Activated CD8-positive, alpha-beta T cell treated with anti-CD3 and anti-CD28 coated beads, Interleukin-2, amount 10 ng/mL, durations not matched to agents 7 days and 5 days (primary cell): ENCODE measurements around the gene CSKMT. TPM values are rescaled to one million over a fixed set of nuclear protein-coding genes. Genes with fewer than 3 reads are reported as not detected.
"Not testable (repeated sequence)": the region's sequence is repeated elsewhere in the genome, so short reads cannot be mapped to it uniquely, and the experiment has no call there.

ENCODE experiments used
- ATAC-seq: fragments of 150-1000 bp; cut with Tn5 transposase; one replicate; pipeline ENCODE4 v1.10.0; 2021; ENCODE audit warnings: moderate library complexity
- CTCF ChIA-PET: fragments of 350-600 bp; sonication (Branson Sonifier 250); formaldehyde crosslinking; loops from one replicate; lab custom pipeline; 2021; ENCODE audit warnings: antibody characterized with exemption; lab: Charles Lee
- POLR2A ChIA-PET: fragments of 350-600 bp; sonication (Branson Sonifier 250); formaldehyde crosslinking; loops from one replicate; lab custom pipeline; 2021; ENCODE audit warnings: antibody characterized with exemption; lab: Charles Lee
- DNase-seq: peaks from one replicate; pipeline ENCODE4 v3.0.0-alpha.2; 2020
- H3K27ac Mint-ChIP-seq: one replicate; pipeline ENCODE4 v1.8.0; 2021; ENCODE audit warnings: mild to moderate bottlenecking, mixed read lengths
- H3K27me3 Mint-ChIP-seq: one replicate; pipeline ENCODE4 v1.8.0; 2021; ENCODE audit warnings: low read depth, mixed read lengths
- H3K36me3 Mint-ChIP-seq: one replicate; pipeline ENCODE4 v1.8.0; 2021; ENCODE audit warnings: low read depth, mixed read lengths
- H3K4me1 Mint-ChIP-seq: one replicate; pipeline ENCODE4 v1.8.0; 2021; ENCODE audit warnings: low read depth, mixed read lengths
- H3K4me3 Mint-ChIP-seq: one replicate; pipeline ENCODE4 v1.8.0; 2021; ENCODE audit warnings: mild to moderate bottlenecking, mixed read lengths
- H3K9me3 Mint-ChIP-seq: one replicate; pipeline ENCODE4 v1.8.0; 2022; ENCODE audit warnings: mixed read lengths; ENCODE audit not compliant: insufficient read depth
- total RNA-seq, 2 experiments: library from RNA; stranded (reverse); gene quantifications; one replicate each; pipeline ENCODE4 v1.2.3, GENCODE V29; 2021

The CSKMT gene, protein sequence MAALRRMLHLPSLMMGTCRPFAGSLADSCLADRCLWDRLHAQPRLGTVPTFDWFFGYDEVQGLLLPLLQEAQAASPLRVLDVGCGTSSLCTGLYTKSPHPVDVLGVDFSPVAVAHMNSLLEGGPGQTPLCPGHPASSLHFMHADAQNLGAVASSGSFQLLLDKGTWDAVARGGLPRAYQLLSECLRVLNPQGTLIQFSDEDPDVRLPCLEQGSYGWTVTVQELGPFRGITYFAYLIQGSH
- 10 to 100 TPM; 21.9 to 22.8 TPM for total RNA-seq

DNA sequence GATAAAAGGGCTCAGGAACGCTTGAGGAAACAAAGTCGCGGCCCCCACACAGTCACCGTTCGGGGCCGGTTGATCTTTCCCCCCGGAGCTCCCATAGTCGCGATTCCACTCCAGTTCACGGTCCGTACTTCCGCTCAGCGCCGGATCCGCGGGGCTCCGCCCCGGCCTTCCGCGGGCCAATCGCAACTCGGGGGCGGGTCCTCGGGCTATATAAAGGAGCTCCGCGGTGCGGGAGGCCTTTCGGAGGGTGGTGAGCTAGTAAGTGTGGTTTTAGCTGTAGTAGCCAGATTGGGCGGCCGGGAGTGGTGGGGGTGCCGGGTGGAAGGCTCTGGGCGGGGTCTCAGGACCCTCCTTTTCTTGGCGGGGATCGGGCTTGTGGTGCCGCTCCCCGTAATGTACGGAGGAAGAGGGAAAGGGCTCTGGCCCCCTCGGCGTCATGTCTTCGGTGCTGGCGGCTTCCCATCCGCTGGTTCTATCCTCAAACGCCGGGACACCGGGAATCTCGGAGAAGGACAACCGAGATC lies at the start of gene CSKMT, which contains the start of gene C11orf98:
CSKMT (plus strand) TSS at position 238 of the 524 bp plus-strand sequence. CDS start 568 bp downstream, outside the sequence.
C11orf98 (minus strand) TSS at position 136 of the 524 bp plus-strand sequence; CDS start at position 95, 41 bp downstream.
- Mint-ChIP-seq H3K9me3 (no peaks in the 10 kb centered on the region), H3K36me3 (peaks cover 59% of the 10 kb centered on the region), H3K27me3 (no peaks in the 10 kb centered on the region), H3K27ac (peak within 1 kb of the TSS; percentile 93), H3K4me3 (peak within 1 kb of the TSS; percentile 98), H3K4me1 (peaks cover 38% of the 10 kb centered on the region)
- ATAC-seq, result peak; percentile 93
- peak; percentile 97 for DNase-seq
- ChIA-PET POLR2A (interaction anchor here (0.5 to 6.1 kb wide), 53 partner anchors 9 to 1751 kb away, joined by 3 to 76 read pairs (median 6); partner anchors contain the start of genes B3GAT3, BSCL2, EEF1G and GANAB), CTCF (interaction anchor here (0.8 to 3.4 kb wide), 31 partner anchors 10 to 272 kb away, joined by 3 to 23 read pairs (median 4); partner anchors contain the start of genes EML3, HNRNPUL2, INTS5 and POLR2G)

- H3K36me3 Mint-ChIP-seq, result peaks cover 24% of the 10 kb centered on the region
- POLR2A ChIA-PET, result interaction anchor here (0.8 to 1.5 kb wide), 3 partner anchors 24 to 50 kb away, joined by 3 to 6 read pairs (median 5); partner anchors contain the start of genes C11orf98, CSKMT and TUT1
- ATAC-seq, result no peak
- H3K27ac Mint-ChIP-seq, result no peak overlapping the region
- H3K4me3 Mint-ChIP-seq, result no peak overlapping the region
- no peaks in the 10 kb centered on the region for H3K9me3 Mint-ChIP-seq
- CTCF ChIA-PET, result no interaction called here
- H3K4me1 Mint-ChIP-seq, result peaks cover 43% of the 10 kb centered on the region
- no peaks in the 10 kb centered on the region for H3K27me3 Mint-ChIP-seq
- no peak for DNase-seq
Measured at GRCh38 chr11:62615521-62615920, 49.6 kb upstream of the CSKMT start.

GRCh38 chr11:62616957-62617356 lies 48.2 kb upstream of the CSKMT start:
- not testable (repeated sequence) for H3K27ac Mint-ChIP-seq, H3K27me3 Mint-ChIP-seq, H3K9me3 Mint-ChIP-seq, ATAC-seq, DNase-seq, H3K4me3 Mint-ChIP-seq
- Mint-ChIP-seq H3K4me1 (peaks cover 43% of the 10 kb centered on the region), H3K36me3 (peaks cover 30% of the 10 kb centered on the region)
- ChIA-PET CTCF (interaction anchor here (0.9 kb wide), 1 partner anchor 25 kb away, joined by 3 read pairs; the partner anchor contains the start of gene TUT1), POLR2A (interaction anchor here (0.9 to 1.1 kb wide), 2 partner anchors 25 to 89 kb away, joined by 3 read pairs; no protein-coding TSS in a partner anchor)

GRCh38 chr11:62621027-62621566 lies 44.0 kb upstream of the CSKMT start:
- Mint-ChIP-seq H3K4me3 (peak overlapping the region; percentile 86), H3K27me3 (no peaks in the 10 kb centered on the region), H3K36me3 (peaks cover 43% of the 10 kb centered on the region), H3K9me3 (no peaks in the 10 kb centered on the region), H3K27ac (peak overlapping the region; percentile 97), H3K4me1 (peaks cover 34% of the 10 kb centered on the region)
- ATAC-seq, result no peak
- ChIA-PET CTCF (interaction anchor here (0.7 to 3.4 kb wide), 13 partner anchors 10 to 240 kb away, joined by 3 to 18 read pairs (median 4); partner anchors contain the start of genes C11orf98, CSKMT, EML3 and MTA2), POLR2A (interaction anchor here (0.8 to 3.6 kb wide), 19 partner anchors 9 to 235 kb away, joined by 3 to 29 read pairs (median 6); partner anchors contain the start of genes C11orf98, CSKMT, EEF1G and EML3)
- no peak for DNase-seq

GRCh38 chr11:62621567-62622470 lies 43.3 kb upstream of the CSKMT start, which contains the start of gene B3GAT3:
B3GAT3 (minus strand) TSS chr11:62621986; CDS start chr11:62621947, 39 bp downstream.
- CTCF ChIA-PET, result interaction anchor here (1.0 to 3.4 kb wide), 12 partner anchors 10 to 240 kb away, joined by 3 to 18 read pairs (median 4); partner anchors contain the start of genes EML3, MTA2 and TUT1
- POLR2A ChIA-PET, result interaction anchor here (0.8 to 3.6 kb wide), 21 partner anchors 9 to 234 kb away, joined by 3 to 29 read pairs (median 5); partner anchors contain the start of genes C11orf98, CSKMT, EEF1G and EML3
- peak within 1 kb of the TSS; percentile 97 for H3K27ac Mint-ChIP-seq
- peak within 1 kb of the TSS; percentile 86 for H3K4me3 Mint-ChIP-seq
- ATAC-seq (peak; percentile 90), DNase-seq (peak; percentile 98)
- no peaks in the 10 kb centered on the region for H3K9me3 Mint-ChIP-seq
- peaks cover 44% of the 10 kb centered on the region for H3K36me3 Mint-ChIP-seq
- H3K27me3 Mint-ChIP-seq, result no peaks in the 10 kb centered on the region
- H3K4me1 Mint-ChIP-seq, result peaks cover 29% of the 10 kb centered on the region

- Mint-ChIP-seq H3K4me3 (peak overlapping the region; percentile 86), H3K36me3 (peaks cover 48% of the 10 kb centered on the region), H3K9me3 (no peaks in the 10 kb centered on the region), H3K4me1 (peaks cover 29% of the 10 kb centered on the region), H3K27me3 (no peaks in the 10 kb centered on the region), H3K27ac (peak overlapping the region; percentile 92)
- ChIA-PET POLR2A (interaction anchor here (0.6 to 3.6 kb wide), 14 partner anchors 9 to 233 kb away, joined by 3 to 29 read pairs (median 9); partner anchors contain the start of genes C11orf98, CSKMT, EML3 and GANAB), CTCF (interaction anchor here (1.0 to 3.4 kb wide), 8 partner anchors 11 to 62 kb away, joined by 3 to 18 read pairs (median 3); partner anchors contain the start of genes C11orf98, CSKMT, EML3 and TUT1)
- no peak for ATAC-seq
- no peak for DNase-seq
Measured at GRCh38 chr11:62622476-62623089, 42.5 kb upstream of the CSKMT start.

DNA sequence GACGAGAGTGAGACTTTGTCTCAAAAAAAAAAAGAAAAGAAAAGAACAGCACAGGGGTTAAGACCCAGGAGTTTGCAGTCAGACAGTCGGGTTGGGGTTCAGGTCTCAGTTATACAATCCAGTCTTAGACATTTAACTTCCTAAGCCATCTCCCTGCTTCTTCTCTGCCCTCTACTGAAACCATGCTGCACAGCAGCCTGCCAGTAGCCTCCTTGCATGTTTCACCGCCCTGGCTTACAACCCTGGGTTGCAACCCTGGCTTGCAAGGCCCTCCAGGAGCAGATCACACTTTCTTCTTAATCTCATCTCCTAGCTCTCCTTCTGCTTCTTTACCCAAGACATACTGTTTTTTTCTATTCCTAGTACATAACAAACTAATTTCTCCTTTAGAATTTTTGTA lies 37.4 kb upstream of the CSKMT start:
- no peak overlapping the region for H3K27ac Mint-ChIP-seq
- peak; percentile 24 for ATAC-seq
- DNase-seq, result no peak
- ChIA-PET CTCF (interaction anchor here (1.5 to 1.8 kb wide), 3 partner anchors 16 to 67 kb away, joined by 3 to 4 read pairs (median 3); partner anchors contain the start of gene EML3), POLR2A (interaction anchor here (1.0 kb wide), 1 partner anchor 37 kb away, joined by 3 read pairs; the partner anchor contains the start of genes C11orf98 and CSKMT)
- peaks cover 2% of the 10 kb centered on the region for H3K4me1 Mint-ChIP-seq
- H3K36me3 Mint-ChIP-seq, result peaks cover 70% of the 10 kb centered on the region
- no peaks in the 10 kb centered on the region for H3K9me3 Mint-ChIP-seq
- H3K4me3 Mint-ChIP-seq, result no peak overlapping the region
- H3K27me3 Mint-ChIP-seq, result no peaks in the 10 kb centered on the region

DNA sequence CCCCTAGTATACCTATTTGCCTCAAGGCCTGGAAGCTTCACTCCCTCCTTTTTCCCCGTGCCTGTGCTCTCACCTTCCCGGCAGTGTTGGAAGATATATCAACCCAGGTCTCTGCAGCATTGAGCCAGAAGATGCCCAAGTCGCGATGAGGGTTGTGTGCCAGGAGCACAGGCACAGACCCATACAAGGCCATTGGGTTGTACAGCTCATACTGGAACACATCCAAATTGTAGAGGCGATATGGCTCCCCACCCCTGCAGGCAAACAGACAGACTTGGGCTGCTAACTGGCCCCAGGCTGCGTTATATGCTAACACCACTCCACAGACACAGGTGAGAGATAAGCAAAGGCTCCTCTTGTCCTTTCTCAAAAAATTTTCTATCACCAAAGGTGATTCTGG lies 32.6 kb upstream of the CSKMT start:
- DNase-seq (no peak), ATAC-seq (no peak)
- CTCF ChIA-PET, result no interaction called here
- Mint-ChIP-seq H3K4me1 (peaks cover 19% of the 10 kb centered on the region), H3K27me3 (no peaks in the 10 kb centered on the region), H3K4me3 (no peak overlapping the region), H3K36me3 (peaks cover 83% of the 10 kb centered on the region), H3K27ac (peak overlapping the region; percentile 13), H3K9me3 (no peaks in the 10 kb centered on the region)
- POLR2A ChIA-PET, result no interaction called here

- DNase-seq (no peak), ATAC-seq (no peak)
- peak overlapping the region; percentile 45 for H3K4me3 Mint-ChIP-seq
- no peaks in the 10 kb centered on the region for H3K27me3 Mint-ChIP-seq
- H3K36me3 Mint-ChIP-seq, result peaks cover 52% of the 10 kb centered on the region
- CTCF ChIA-PET, result interaction anchor here (0.6 to 1.2 kb wide), 4 partner anchors 9 to 188 kb away, joined by 3 to 4 read pairs (median 3); partner anchors contain the start of genes INTS5 and STX5
- POLR2A ChIA-PET, result interaction anchor here (0.6 to 8.9 kb wide), 7 partner anchors 10 to 89 kb away, joined by 3 to 76 read pairs (median 4); partner anchors contain the start of genes C11orf98, CSKMT and TUT1
- no peaks in the 10 kb centered on the region for H3K9me3 Mint-ChIP-seq
- peak overlapping the region; percentile 34 for H3K27ac Mint-ChIP-seq
- H3K4me1 Mint-ChIP-seq, result peaks cover 44% of the 10 kb centered on the region
Measured at GRCh38 chr11:62644220-62644619, 20.9 kb upstream of the CSKMT start.

GRCh38 chr11:62645671-62645945 lies 19.5 kb upstream of the CSKMT start:
- DNase-seq (no peak), ATAC-seq (peak; percentile 1)
- Mint-ChIP-seq H3K27me3 (no peaks in the 10 kb centered on the region), H3K27ac (peak overlapping the region; percentile 96), H3K9me3 (no peaks in the 10 kb centered on the region), H3K36me3 (peaks cover 49% of the 10 kb centered on the region), H3K4me3 (peak overlapping the region; percentile 99), H3K4me1 (peaks cover 36% of the 10 kb centered on the region)
- ChIA-PET POLR2A (interaction anchor here (0.7 to 8.9 kb wide), 10 partner anchors 11 to 196 kb away, joined by 3 to 76 read pairs (median 6); partner anchors contain the start of genes B3GAT3, C11orf98, CSKMT and TMEM223), CTCF (interaction anchor here (0.7 to 1.6 kb wide), 3 partner anchors 54 to 250 kb away, joined by 3 to 10 read pairs (median 3); partner anchors contain the start of gene TUT1)
